ENCODE measurements around the gene TCF7.
A peak's percentile ranks its signal among the peaks of the same experiment; 100 is the strongest.

Gene TCF7

GRCh38 chr5:134131165-134131564 lies 16.7 kb downstream of the TCF7 start:
- no peak for DNase-seq (ENCODE audit: low spot score)

- DNase-seq (ENCODE audit: low spot score), result no peak
Measured at GRCh38 chr5:134131578-134132350, 17.3 kb downstream of the TCF7 start.

- no peak for DNase-seq (ENCODE audit: low spot score)
Measured at GRCh38 chr5:134132372-134133187, 18.1 kb downstream of the TCF7 start.

GRCh38 chr5:134133188-134133994 lies 18.9 kb downstream of the TCF7 start:
- DNase-seq (ENCODE audit: low spot score), result no peak

GRCh38 chr5:134133995-134134541 lies 19.6 kb downstream of the TCF7 start:
- DNase-seq (ENCODE audit: low spot score), result no peak

- DNase-seq (ENCODE audit: low spot score), result no peak
Measured at GRCh38 chr5:134135091-134135655, 20.7 kb downstream of the TCF7 start.

GRCh38 chr5:134136221-134136631 lies 21.7 kb downstream of the TCF7 start:
- no peak for DNase-seq (ENCODE audit: low spot score)

GRCh38 chr5:134136771-134137170 lies 22.3 kb downstream of the TCF7 start:
- DNase-seq (ENCODE audit: low spot score), result no peak

- DNase-seq (ENCODE audit: low spot score), result no peak
Measured at GRCh38 chr5:134138416-134139376, 24.2 kb downstream of the TCF7 start.

- no peak for DNase-seq (ENCODE audit: low spot score)
Measured at GRCh38 chr5:134139377-134139851, 24.9 kb downstream of the TCF7 start.

GRCh38 chr5:134139891-134140469 lies 25.5 kb downstream of the TCF7 start:
- no peak for DNase-seq (ENCODE audit: low spot score)

- peak; percentile 61 for DNase-seq (ENCODE audit: low spot score)
Measured at GRCh38 chr5:134140530-134141201, 26.2 kb downstream of the TCF7 start.

- DNase-seq (ENCODE audit: low spot score), result no peak
Measured at GRCh38 chr5:134141331-134142050, 27.0 kb downstream of the TCF7 start.

GRCh38 chr5:134142052-134142451 lies 27.6 kb downstream of the TCF7 start:
- no peak for DNase-seq (ENCODE audit: low spot score)

- DNase-seq (ENCODE audit: low spot score), result no peak
Measured at GRCh38 chr5:134142806-134143205, 28.3 kb downstream of the TCF7 start.

- DNase-seq (ENCODE audit: low spot score), result no peak
Measured at GRCh38 chr5:134143431-134143830, 28.9 kb downstream of the TCF7 start.

- DNase-seq (ENCODE audit: low spot score), result no peak
Measured at GRCh38 chr5:134143944-134144941, 29.8 kb downstream of the TCF7 start.

Measured in kidney capillary endothelial cell (primary cell).